ENCODE results near the gene CCL8.

CCL8 gene

GRCh38 chr17:34361478-34362061 is 42.3 kb downstream of the CCL8 start:
- TF ChIP-seq USF1 (IDR thresholded peaks at IDR 0.05), result no peak
- no peak for TF ChIP-seq TEAD4 (IDR thresholded peaks at IDR 0.05)
- TF ChIP-seq REST (IDR thresholded peaks at IDR 0.05; ENCODE audit: low read depth), result no peak
- TF ChIP-seq EGR1 (IDR thresholded peaks at IDR 0.05), result no peak
- no peak for TF ChIP-seq CEBPB (IDR thresholded peaks at IDR 0.05)
- TF ChIP-seq FOXM1 (IDR thresholded peaks at IDR 0.05; ENCODE audit: borderline replicate concordance, low read depth), result no peak
- TF ChIP-seq RAD21 (IDR thresholded peaks at IDR 0.05; ENCODE audit: low read depth), result peak; percentile 87
- peak; percentile 33; the same call in 1 of the 2 replicates for TF ChIP-seq MAX (IDR thresholded peaks at IDR 0.05)
- TF ChIP-seq TAF1 (IDR thresholded peaks at IDR 0.05; ENCODE audit: low read depth), result no peak
- no peak for TF ChIP-seq CREB1 (IDR thresholded peaks at IDR 0.05; ENCODE audit: low read depth)
- no peak for TF ChIP-seq NFIC (IDR thresholded peaks at IDR 0.05)
- no peak for TF ChIP-seq EP300 (IDR thresholded peaks at IDR 0.05; ENCODE audit: borderline replicate concordance)
- TF ChIP-seq TCF12 (IDR thresholded peaks at IDR 0.05; ENCODE audit: low read depth), result no peak
- no peak for TF ChIP-seq YY1 (IDR thresholded peaks at IDR 0.05; ENCODE audit: low read depth)
- TF ChIP-seq ZBTB7A (IDR thresholded peaks at IDR 0.05; ENCODE audit: low read depth), result no peak

- TF ChIP-seq REST (IDR thresholded peaks at IDR 0.05; ENCODE audit: low read depth) (no peak), CEBPB (IDR thresholded peaks at IDR 0.05) (no peak), FOXM1 (IDR thresholded peaks at IDR 0.05; ENCODE audit: borderline replicate concordance, low read depth) (no peak), TAF1 (IDR thresholded peaks at IDR 0.05; ENCODE audit: low read depth) (no peak), TEAD4 (IDR thresholded peaks at IDR 0.05) (no peak), RAD21 (IDR thresholded peaks at IDR 0.05; ENCODE audit: low read depth) (no peak), EGR1 (IDR thresholded peaks at IDR 0.05) (no peak), ZBTB7A (IDR thresholded peaks at IDR 0.05; ENCODE audit: low read depth) (no peak), NFIC (IDR thresholded peaks at IDR 0.05) (no peak)
Measured at GRCh38 chr17:34363183-34363661, 44.0 kb downstream of the CCL8 start, which contains the start of gene CCL1. Gene CCL1 (minus strand): TSS chr17:34363233. CDS start chr17:34363161, 72 bp downstream.

GRCh38 chr17:34364751-34365150 is 45.5 kb downstream of the CCL8 start:
- TF ChIP-seq EP300 (IDR thresholded peaks at IDR 0.05; ENCODE audit: borderline replicate concordance), result no peak

- TF ChIP-seq RAD21 (IDR thresholded peaks at IDR 0.05; ENCODE audit: low read depth) (no peak), REST (IDR thresholded peaks at IDR 0.05; ENCODE audit: low read depth) (no peak), TEAD4 (IDR thresholded peaks at IDR 0.05) (no peak), USF1 (IDR thresholded peaks at IDR 0.05) (no peak), CREB1 (IDR thresholded peaks at IDR 0.05; ENCODE audit: low read depth) (no peak), CEBPB (IDR thresholded peaks at IDR 0.05) (no peak), EGR1 (IDR thresholded peaks at IDR 0.05) (no peak), FOXM1 (IDR thresholded peaks at IDR 0.05; ENCODE audit: borderline replicate concordance, low read depth) (no peak), NFIC (IDR thresholded peaks at IDR 0.05) (no peak), EP300 (IDR thresholded peaks at IDR 0.05; ENCODE audit: borderline replicate concordance) (no peak), ZBTB7A (IDR thresholded peaks at IDR 0.05; ENCODE audit: low read depth) (no peak), TCF12 (IDR thresholded peaks at IDR 0.05; ENCODE audit: low read depth) (no peak), TAF1 (IDR thresholded peaks at IDR 0.05; ENCODE audit: low read depth) (no peak), MAX (IDR thresholded peaks at IDR 0.05) (no peak), YY1 (IDR thresholded peaks at IDR 0.05; ENCODE audit: low read depth) (no peak)
Measured at GRCh38 chr17:34365340-34365739, 46.1 kb downstream of the CCL8 start.
